ENCODE data around the gene ALKBH8.
A peak's percentile ranks its signal among the peaks of the same experiment; 100 is the strongest.

ALKBH8 gene

GRCh38 chr11:107457205-107457557 lies 108.4 kb downstream of the ALKBH8 start:
- H3K4me1 ChIP-seq, result no peaks in the 10 kb centered on the region
- peaks cover 6% of the 10 kb centered on the region for H3K36me3 ChIP-seq
- peak overlapping the region; percentile 73 for H3K4me3 ChIP-seq (ENCODE audit: low read depth, low read length)
- DNase-seq, result no peak
- no peaks in the 10 kb centered on the region for H3K27me3 ChIP-seq
- no peak for TF ChIP-seq CTCF (IDR thresholded peaks at IDR 0.05; ENCODE audit: low read depth, low read length)
- no peaks in the 10 kb centered on the region for H3K9me3 ChIP-seq

- no peak for DNase-seq
- TF ChIP-seq CTCF (IDR thresholded peaks at IDR 0.05; ENCODE audit: low read depth, low read length), result no peak
- H3K27me3 ChIP-seq, result no peaks in the 10 kb centered on the region
- no peak overlapping the region for H3K4me3 ChIP-seq (ENCODE audit: low read depth, low read length)
- H3K9me3 ChIP-seq, result no peaks in the 10 kb centered on the region
- H3K36me3 ChIP-seq, result peaks cover 6% of the 10 kb centered on the region
- H3K4me1 ChIP-seq, result no peaks in the 10 kb centered on the region
Observed at GRCh38 chr11:107453594-107454286, 111.8 kb downstream of the ALKBH8 start.

All from BE2C (cell line).